Uterus (tissue), 2 donors: Measurements from ENCODE around the gene CAMTA1.

Experiments used
- CTCF ChIP-seq, 4 experiments: fragments of 200-600 bp in 2 of 4; fragments of 450-650 bp in 2 of 4; sonication (generic) in 2 of 4; IDR thresholded peaks; one replicate each; pipeline ENCODE4 v1.5.1; 2016 to 2019; ENCODE audit warnings: antibody characterized with exemption in 4 of 4, mild to moderate bottlenecking in 2 of 4, moderate library complexity in 1 of 4
- POLR2A ChIP-seq, 2 donors: fragments of 450-650 bp; IDR thresholded peaks; one replicate each; pipeline ENCODE4 v1.6.1; 2016; ENCODE audit warnings: antibody characterized with exemption in 2 of 2, mild to moderate bottlenecking in 1 of 2, moderate library complexity in 1 of 2

- no peak for TF ChIP-seq CTCF (IDR thresholded peaks at IDR 0.05)
- no peak for TF ChIP-seq POLR2A (IDR thresholded peaks at IDR 0.05)
These were observed 857.7 kb downstream of the CAMTA1 start for GRCh38 chr1:7642781-7643529.
